ENCODE measurements around the gene CWF19L1.
A peak's percentile ranks its signal among the peaks of the same experiment; 100 is the strongest.
"Not testable (repeated sequence)": the region's sequence is repeated elsewhere in the genome, so short reads cannot be mapped to it uniquely, and the experiment has no call there.

The CWF19L1 gene

DNA sequence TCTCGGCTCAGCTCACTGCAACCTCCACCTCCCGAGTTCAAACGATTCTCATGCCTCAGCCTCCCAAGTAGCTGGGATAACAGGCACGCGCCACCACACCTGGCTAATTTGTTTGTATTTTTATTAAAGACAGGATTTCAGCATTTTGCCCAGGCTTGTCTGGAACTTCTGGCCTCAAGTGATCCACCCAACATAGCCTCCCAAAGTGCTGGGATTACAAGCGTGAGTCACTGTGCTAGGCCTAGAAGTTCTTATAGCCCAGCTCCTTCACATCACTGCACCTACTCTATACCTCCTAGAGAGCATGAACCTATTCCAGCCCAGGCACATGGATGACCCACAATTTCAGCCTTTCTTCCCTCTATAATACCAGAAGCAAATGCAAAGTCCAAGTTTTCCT is 20.3 kb upstream of the CWF19L1 start:
- DNase-seq (ENCODE audit: low spot score): no peak
- Mint-ChIP-seq H3K4me1 (ENCODE audit: low read depth) (peaks cover 22% of the 10 kb centered on the region), H3K27ac (peak overlapping the region; percentile 5), H3K27me3 (ENCODE audit: low read depth) (peaks cover 4% of the 10 kb centered on the region), H3K9me3 (no peaks in the 10 kb centered on the region), H3K4me3 (peak overlapping the region; percentile 11), H3K36me3 (ENCODE audit: low read depth) (peaks cover 7% of the 10 kb centered on the region)

DNA sequence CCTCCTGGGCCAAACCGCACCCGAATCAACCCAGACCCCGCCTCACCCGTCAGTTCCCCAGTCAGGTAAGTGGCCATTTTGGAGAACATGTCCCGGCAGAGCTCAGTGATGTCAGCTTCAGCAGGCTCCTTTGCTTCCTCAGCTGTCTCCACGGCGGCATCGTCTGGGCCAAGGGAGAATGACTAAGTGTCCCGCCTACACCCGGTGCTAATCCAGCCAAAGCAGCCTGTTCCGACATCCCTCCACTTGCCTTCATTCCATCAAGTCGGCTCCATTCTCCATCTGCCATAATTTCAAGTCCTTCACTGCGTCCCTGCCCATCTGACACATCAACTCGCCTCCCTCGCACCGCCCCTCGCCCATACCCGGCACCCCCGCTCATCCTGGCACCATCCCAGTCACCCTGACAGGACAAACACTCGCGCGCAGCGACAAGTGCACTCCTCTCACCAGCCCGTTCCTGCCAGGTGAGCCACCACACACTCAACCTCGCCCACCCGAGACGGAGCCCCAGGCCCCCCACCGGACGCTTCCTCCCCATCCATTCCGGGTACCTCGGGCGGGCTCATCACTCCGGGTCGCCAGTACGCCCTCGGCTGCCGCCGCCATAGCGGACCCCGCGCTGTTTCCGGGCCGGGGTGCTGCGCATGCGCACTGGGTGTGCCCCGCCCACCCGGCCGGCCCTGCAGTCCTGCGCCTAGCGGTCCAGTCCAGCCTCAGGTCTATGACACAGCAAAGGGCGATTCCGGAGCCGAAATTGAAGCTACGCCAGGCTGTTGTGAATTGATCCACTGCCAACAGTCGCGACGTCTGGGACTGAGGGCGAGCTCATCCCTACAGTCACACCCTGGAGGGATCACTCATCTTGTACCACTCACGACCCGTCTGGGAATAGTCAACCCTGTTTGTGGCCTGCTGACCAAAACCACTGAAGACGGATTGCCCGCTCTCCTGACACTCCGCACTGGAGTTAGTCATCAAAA is 18.9 kb upstream of the CWF19L1 start, which contains the start of gene BLOC1S2:
BLOC1S2 (minus strand) TSS at position 630 of the 983 bp plus-strand sequence; CDS start at position 609, 21 bp downstream.
- peak; percentile 94 for DNase-seq (ENCODE audit: low spot score)

DNA sequence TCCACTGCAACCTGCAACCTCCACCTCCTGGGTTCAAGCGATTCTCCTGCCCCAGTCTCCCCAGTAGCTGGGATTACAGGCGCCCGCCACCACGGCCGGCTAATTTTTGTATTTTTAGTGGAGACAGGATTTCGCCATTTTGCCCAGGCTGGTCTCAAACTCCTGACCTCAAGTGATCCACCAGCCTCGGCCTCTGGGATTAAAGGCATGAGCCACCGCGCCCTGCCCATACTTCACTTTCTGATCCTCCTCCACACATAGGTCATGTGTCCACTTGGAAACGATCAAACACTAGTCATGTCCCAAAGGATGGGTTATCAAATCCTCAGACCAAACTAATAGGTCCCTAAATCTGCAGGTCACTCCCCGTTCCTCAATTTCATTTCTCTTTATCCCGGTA is 17.9 kb upstream of the CWF19L1 start:
- H3K36me3 Mint-ChIP-seq (ENCODE audit: low read depth): peaks cover 14% of the 10 kb centered on the region
- H3K4me3 Mint-ChIP-seq: peak overlapping the region; percentile 97
- H3K27me3 Mint-ChIP-seq (ENCODE audit: low read depth); H3K9me3 Mint-ChIP-seq; DNase-seq (ENCODE audit: low spot score): not testable (repeated sequence)
- H3K27ac Mint-ChIP-seq: peak overlapping the region; percentile 97
- peaks cover 28% of the 10 kb centered on the region for H3K4me1 Mint-ChIP-seq (ENCODE audit: low read depth)

More for the DNA sequence above, 18.9 kb upstream of the CWF19L1 start, which contains the start of gene BLOC1S2:
- H3K27me3 Mint-ChIP-seq (ENCODE audit: low read depth): no peaks in the 10 kb centered on the region
- H3K27ac Mint-ChIP-seq: peak within 1 kb of the TSS; percentile 97
- peaks cover 7% of the 10 kb centered on the region for H3K36me3 Mint-ChIP-seq (ENCODE audit: low read depth)
- H3K4me1 Mint-ChIP-seq (ENCODE audit: low read depth): peaks cover 22% of the 10 kb centered on the region
- no peaks in the 10 kb centered on the region for H3K9me3 Mint-ChIP-seq
- peak within 1 kb of the TSS; percentile 97 for H3K4me3 Mint-ChIP-seq

- Mint-ChIP-seq H3K27me3 (ENCODE audit: low read depth) (no peaks in the 10 kb centered on the region), H3K36me3 (ENCODE audit: low read depth) (peaks cover 23% of the 10 kb centered on the region), H3K4me1 (ENCODE audit: low read depth) (peaks cover 24% of the 10 kb centered on the region), H3K27ac (no peak overlapping the region), H3K9me3 (no peaks in the 10 kb centered on the region), H3K4me3 (no peak overlapping the region)
- DNase-seq (ENCODE audit: low spot score): no peak
These were observed 15.5 kb upstream of the CWF19L1 start for GRCh38 chr10:100282907-100283306.

GRCh38 chr10:100276971-100277370 is 9.5 kb upstream of the CWF19L1 start:
- not testable (repeated sequence) for DNase-seq (ENCODE audit: low spot score); H3K27ac Mint-ChIP-seq; H3K4me1 Mint-ChIP-seq (ENCODE audit: low read depth); H3K9me3 Mint-ChIP-seq; H3K27me3 Mint-ChIP-seq (ENCODE audit: low read depth); H3K4me3 Mint-ChIP-seq
- peaks cover 34% of the 10 kb centered on the region for H3K36me3 Mint-ChIP-seq (ENCODE audit: low read depth)

DNA sequence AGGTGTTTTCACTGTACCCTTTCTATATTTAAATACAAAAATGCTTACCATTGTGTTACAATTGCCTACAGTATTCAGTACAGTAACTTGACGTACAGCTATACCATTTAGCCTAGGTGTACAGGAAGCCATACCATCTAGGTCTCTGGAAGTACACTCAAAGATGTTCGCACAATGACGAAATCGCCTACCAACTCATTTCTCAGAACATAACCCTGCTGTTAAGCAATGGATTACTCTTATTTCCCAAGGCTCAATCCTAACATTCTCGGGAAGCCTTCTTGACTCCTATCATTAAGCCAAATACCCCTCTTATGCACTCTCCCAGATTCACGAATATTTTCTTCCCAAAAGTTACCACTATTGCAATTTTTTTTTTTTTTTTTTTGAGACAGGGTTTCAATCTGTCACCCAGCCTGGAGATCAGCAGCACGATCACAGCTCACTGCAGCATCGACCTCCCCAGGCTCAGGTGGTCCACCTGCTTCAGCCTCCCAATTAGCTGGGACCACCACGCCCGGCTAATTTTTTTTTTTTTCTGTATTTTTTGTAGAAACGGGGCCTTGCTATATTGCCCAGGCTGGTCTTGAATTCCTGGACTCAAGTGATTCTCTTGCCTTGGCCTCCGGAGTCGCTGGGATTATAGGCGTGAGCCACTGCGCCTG is 1.5 kb downstream of the CWF19L1 start:
- no peaks in the 10 kb centered on the region for H3K27me3 Mint-ChIP-seq (ENCODE audit: low read depth)
- no peak for DNase-seq (ENCODE audit: low spot score)
- no peaks in the 10 kb centered on the region for H3K9me3 Mint-ChIP-seq
- peaks cover 10% of the 10 kb centered on the region for H3K36me3 Mint-ChIP-seq (ENCODE audit: low read depth)
- H3K4me1 Mint-ChIP-seq (ENCODE audit: low read depth): peaks cover 21% of the 10 kb centered on the region
- H3K27ac Mint-ChIP-seq: peak overlapping the region; percentile 34
- peak overlapping the region; percentile 100 for H3K4me3 Mint-ChIP-seq

- Mint-ChIP-seq H3K4me1 (ENCODE audit: low read depth) (no peaks in the 10 kb centered on the region), H3K27ac (no peak overlapping the region)
These were observed 13.2 kb downstream of the CWF19L1 start for GRCh38 chr10:100254191-100254590.

GRCh38 chr10:100253041-100253440 is 14.4 kb downstream of the CWF19L1 start:
- Mint-ChIP-seq H3K4me1 (ENCODE audit: low read depth) (no peaks in the 10 kb centered on the region), H3K36me3 (ENCODE audit: low read depth) (peaks cover 55% of the 10 kb centered on the region), H3K27me3 (ENCODE audit: low read depth) (no peaks in the 10 kb centered on the region), H3K27ac (no peak overlapping the region), H3K4me3 (no peak overlapping the region), H3K9me3 (no peaks in the 10 kb centered on the region)
- DNase-seq (ENCODE audit: low spot score): no peak

More at GRCh38 chr10:100254191-100254590, 13.2 kb downstream of the CWF19L1 start:
- Mint-ChIP-seq H3K36me3 (ENCODE audit: low read depth) (peaks cover 58% of the 10 kb centered on the region), H3K4me3 (no peak overlapping the region), H3K27me3 (ENCODE audit: low read depth) (no peaks in the 10 kb centered on the region), H3K9me3 (no peaks in the 10 kb centered on the region)
- DNase-seq (ENCODE audit: low spot score): no peak

- Mint-ChIP-seq H3K9me3 (no peaks in the 10 kb centered on the region), H3K27ac (no peak overlapping the region)
These were observed 18.6 kb downstream of the CWF19L1 start for GRCh38 chr10:100248820-100249219.

DNA sequence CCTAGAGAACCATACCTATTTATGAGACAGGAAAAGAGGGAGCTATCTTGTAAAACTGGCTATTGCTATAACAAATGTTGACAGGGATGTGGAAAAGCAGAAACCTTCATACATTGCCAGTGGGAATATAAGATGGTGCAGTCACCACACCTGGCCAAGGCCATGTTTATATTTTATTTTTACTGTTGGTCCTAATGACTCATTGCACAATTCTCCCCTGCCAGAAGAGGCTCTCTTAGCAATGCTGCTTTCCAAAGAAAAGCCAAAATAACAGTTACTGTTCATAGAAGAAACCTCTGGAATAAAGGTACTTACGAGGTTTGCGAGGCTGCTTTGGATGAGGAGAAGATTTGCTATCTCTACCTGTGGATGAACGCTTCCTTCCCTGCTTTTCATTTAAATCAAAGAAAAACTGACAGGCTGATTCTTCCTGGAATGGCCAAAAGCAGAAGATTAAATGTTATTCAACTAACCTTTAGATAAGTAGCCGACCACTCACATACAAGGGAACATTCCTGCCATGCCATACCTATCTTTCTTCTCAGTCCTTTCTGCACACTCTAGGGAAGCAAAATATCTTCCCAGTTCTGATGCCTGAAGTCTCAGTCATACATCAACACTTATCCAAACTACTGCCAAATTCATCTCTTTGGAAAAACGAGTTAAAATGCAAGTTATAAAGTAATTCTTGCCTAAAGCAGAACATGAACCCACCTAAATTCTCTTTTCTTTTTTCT is 21.8 kb downstream of the CWF19L1 start:
- no peak overlapping the region for H3K4me3 Mint-ChIP-seq
- peaks cover 48% of the 10 kb centered on the region for H3K36me3 Mint-ChIP-seq (ENCODE audit: low read depth)
- H3K4me1 Mint-ChIP-seq (ENCODE audit: low read depth): peaks cover 3% of the 10 kb centered on the region
- no peaks in the 10 kb centered on the region for H3K9me3 Mint-ChIP-seq
- H3K27ac Mint-ChIP-seq: no peak overlapping the region
- H3K27me3 Mint-ChIP-seq (ENCODE audit: low read depth): no peaks in the 10 kb centered on the region
- DNase-seq (ENCODE audit: low spot score): no peak

More at GRCh38 chr10:100248820-100249219, 18.6 kb downstream of the CWF19L1 start:
- peaks cover 40% of the 10 kb centered on the region for H3K36me3 Mint-ChIP-seq (ENCODE audit: low read depth)
- H3K4me3 Mint-ChIP-seq: no peak overlapping the region
- H3K4me1 Mint-ChIP-seq (ENCODE audit: low read depth): no peaks in the 10 kb centered on the region
- DNase-seq (ENCODE audit: low spot score): no peak
- H3K27me3 Mint-ChIP-seq (ENCODE audit: low read depth): no peaks in the 10 kb centered on the region

DNA sequence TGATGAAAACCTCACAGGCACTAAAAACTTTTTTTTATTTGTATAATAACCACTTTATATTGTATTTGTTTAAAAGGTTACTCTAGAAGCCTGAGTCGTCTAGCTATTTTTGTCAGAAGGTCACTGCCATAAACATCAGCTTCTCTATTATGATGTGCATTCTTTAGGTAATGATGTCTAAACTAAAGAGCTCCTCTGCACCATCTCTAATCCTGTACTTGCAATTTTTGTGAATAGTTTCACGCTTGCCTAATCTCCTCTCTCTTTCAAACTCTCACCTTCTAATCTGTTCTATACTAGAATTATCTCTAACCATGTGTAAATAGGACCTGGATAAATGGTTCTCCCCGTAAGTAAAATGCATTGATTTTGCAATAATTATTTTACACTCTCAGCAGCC is 27.6 kb downstream of the CWF19L1 start:
- H3K27me3 Mint-ChIP-seq (ENCODE audit: low read depth): no peaks in the 10 kb centered on the region
- peaks cover 59% of the 10 kb centered on the region for H3K36me3 Mint-ChIP-seq (ENCODE audit: low read depth)
- no peak overlapping the region for H3K4me3 Mint-ChIP-seq
- no peak overlapping the region for H3K27ac Mint-ChIP-seq
- H3K9me3 Mint-ChIP-seq: no peaks in the 10 kb centered on the region
- no peak for DNase-seq (ENCODE audit: low spot score)
- H3K4me1 Mint-ChIP-seq (ENCODE audit: low read depth): peaks cover 7% of the 10 kb centered on the region

DNA sequence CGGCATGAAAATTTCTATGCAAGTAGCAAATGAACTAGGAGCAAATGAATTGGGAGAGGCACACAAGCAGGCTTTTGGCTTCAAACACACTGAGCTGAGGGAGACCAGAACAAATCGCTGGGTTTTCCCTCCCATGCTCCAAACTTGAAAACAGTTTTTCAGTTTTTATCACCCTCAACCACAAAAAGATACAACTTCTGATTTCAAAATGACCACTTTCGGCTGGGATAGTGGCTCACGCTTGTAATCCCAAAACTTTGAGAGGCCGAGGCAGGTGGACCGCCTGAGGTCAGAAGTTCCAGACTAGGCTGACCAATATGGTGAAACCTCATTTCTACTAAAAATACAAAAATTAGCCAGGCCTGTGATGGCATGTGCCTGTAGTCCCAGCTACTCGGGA is 29.0 kb downstream of the CWF19L1 start:
- peaks cover 56% of the 10 kb centered on the region for H3K36me3 Mint-ChIP-seq (ENCODE audit: low read depth)
- no peaks in the 10 kb centered on the region for H3K27me3 Mint-ChIP-seq (ENCODE audit: low read depth)
- no peak for DNase-seq (ENCODE audit: low spot score)
- no peaks in the 10 kb centered on the region for H3K9me3 Mint-ChIP-seq
- H3K27ac Mint-ChIP-seq: no peak overlapping the region
- H3K4me1 Mint-ChIP-seq (ENCODE audit: low read depth): peaks cover 7% of the 10 kb centered on the region
- no peak overlapping the region for H3K4me3 Mint-ChIP-seq

GRCh38 chr10:100232101-100232500 is 35.3 kb downstream of the CWF19L1 start:
- peaks cover 16% of the 10 kb centered on the region for H3K4me1 Mint-ChIP-seq (ENCODE audit: low read depth)
- no peak overlapping the region for H3K4me3 Mint-ChIP-seq
- H3K9me3 Mint-ChIP-seq: no peaks in the 10 kb centered on the region
- no peaks in the 10 kb centered on the region for H3K27me3 Mint-ChIP-seq (ENCODE audit: low read depth)
- no peak overlapping the region for H3K27ac Mint-ChIP-seq
- no peak for DNase-seq (ENCODE audit: low spot score)
- peaks cover 35% of the 10 kb centered on the region for H3K36me3 Mint-ChIP-seq (ENCODE audit: low read depth)
